DND-41 (cell line): Measurements from ENCODE around the gene WDR88.

Experiments
- ATAC-seq: fragments of 200-7000 bp; cut with Tn5 transposase; 3 replicates; pipeline ENCODE4 v1.9.1; 2021; ENCODE audit warnings: low read depth; ENCODE audit not compliant: insufficient read depth
- DNase-seq: peaks from one replicate; pipeline ENCODE4 v3.0.0-alpha.2; 2020
- H2AFZ ChIP-seq: 2 replicates; pipeline ENCODE4 v1.6.0; 2012; ENCODE audit warnings: low read depth, low read length
- H3K27ac ChIP-seq: 2 replicates; pipeline ENCODE4 v1.5.1; 2012; ENCODE audit warnings: low read length, inconsistent platforms
- H3K27me3 ChIP-seq: fragments of 200-600 bp; sonication (generic); 2 replicates; pipeline ENCODE4 v1.6.0; 2012; ENCODE audit warnings: low read length, mild to moderate bottlenecking, inconsistent platforms; ENCODE audit not compliant: insufficient read depth, poor library complexity
- H3K36me3 ChIP-seq: 2 replicates; pipeline ENCODE4 v1.5.1; 2012; ENCODE audit warnings: low read length, inconsistent platforms; ENCODE audit not compliant: insufficient read depth
- H3K4me1 ChIP-seq: 2 replicates; pipeline ENCODE4 v1.5.1; 2012; ENCODE audit warnings: mild to moderate bottlenecking, low read length; ENCODE audit not compliant: insufficient read depth
- H3K4me2 ChIP-seq: 2 replicates; pipeline ENCODE4 v1.6.0; 2012; ENCODE audit warnings: mild to moderate bottlenecking, moderate library complexity, low read length, inconsistent platforms; ENCODE audit not compliant: insufficient read depth
- H3K4me3 ChIP-seq, 2 experiments: fragments of 200-600 bp in 1 of 2; shearing (Covaris generic) in 1 of 2; 2 replicates each; pipeline ENCODE4 v1.5.1; 2012 to 2016; ENCODE audit warnings: inconsistent platforms in 2 of 2, low read length in 2 of 2, mild to moderate bottlenecking in 2 of 2, low read depth in 1 of 2, moderate library complexity in 1 of 2
- H3K79me2 ChIP-seq: 2 replicates; pipeline ENCODE4 v1.6.0; 2012; ENCODE audit warnings: low read length, inconsistent platforms; ENCODE audit not compliant: insufficient read depth
- H3K9ac ChIP-seq: 2 replicates; pipeline ENCODE4 v1.6.0; 2012; ENCODE audit warnings: low read depth, mild to moderate bottlenecking, inconsistent platforms, low read length, moderate library complexity
- H3K9me3 ChIP-seq: 2 replicates; pipeline ENCODE4 v1.5.1; 2012; ENCODE audit warnings: low read length, moderate library complexity, mild to moderate bottlenecking, inconsistent platforms; ENCODE audit not compliant: insufficient read depth, severe bottlenecking
- H4K20me1 ChIP-seq: 2 replicates; pipeline ENCODE4 v1.6.0; 2012; ENCODE audit warnings: low read length; ENCODE audit not compliant: insufficient read depth
- EZH2 ChIP-seq: IDR thresholded peaks from 3 replicates; pipeline ENCODE4 v1.6.1; 2012; ENCODE audit warnings: borderline replicate concordance, low read depth, mild to moderate bottlenecking, moderate library complexity, low read length, inconsistent platforms; ENCODE audit not compliant: severe bottlenecking
- TF ChIP-seq, protein P1 (sequence below): IDR thresholded peaks from 2 replicates; pipeline ENCODE4 v1.5.1; 2012; ENCODE audit warnings: borderline replicate concordance, low read length, moderate library complexity, mild to moderate bottlenecking; ENCODE audit not compliant: poor library complexity, severe bottlenecking; ENCODE audit errors: extremely low read depth

WDR88 gene, protein sequence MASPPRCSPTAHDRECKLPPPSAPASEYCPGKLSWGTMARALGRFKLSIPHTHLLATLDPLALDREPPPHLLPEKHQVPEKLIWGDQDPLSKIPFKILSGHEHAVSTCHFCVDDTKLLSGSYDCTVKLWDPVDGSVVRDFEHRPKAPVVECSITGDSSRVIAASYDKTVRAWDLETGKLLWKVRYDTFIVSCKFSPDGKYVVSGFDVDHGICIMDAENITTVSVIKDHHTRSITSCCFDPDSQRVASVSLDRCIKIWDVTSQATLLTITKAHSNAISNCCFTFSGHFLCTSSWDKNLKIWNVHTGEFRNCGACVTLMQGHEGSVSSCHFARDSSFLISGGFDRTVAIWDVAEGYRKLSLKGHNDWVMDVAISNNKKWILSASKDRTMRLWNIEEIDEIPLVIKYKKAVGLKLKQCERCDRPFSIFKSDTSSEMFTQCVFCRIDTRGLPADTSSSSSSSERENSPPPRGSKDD

DNA sequence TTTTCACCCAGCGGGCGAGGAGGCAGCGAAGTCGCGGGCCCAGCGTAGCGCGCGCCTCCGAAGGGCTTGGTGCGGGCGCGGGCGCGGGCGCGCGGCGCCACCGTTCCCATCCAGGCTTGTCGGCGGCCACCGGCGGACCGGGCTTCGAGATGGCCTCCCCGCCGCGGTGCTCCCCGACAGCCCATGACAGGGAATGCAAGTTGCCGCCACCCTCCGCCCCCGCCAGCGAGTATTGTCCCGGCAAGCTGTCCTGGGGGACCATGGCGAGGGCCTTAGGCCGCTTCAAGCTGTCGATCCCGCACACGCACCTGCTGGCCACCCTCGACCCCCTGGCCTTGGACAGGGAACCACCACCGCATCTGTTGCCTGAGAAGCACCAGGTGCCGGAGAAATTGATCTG lies at the start of gene WDR88:
TSS of gene WDR88 (plus strand) at position 94 of the 400 bp plus-strand sequence. CDS start at position 150, 56 bp downstream.
- Histone ChIP-seq H3K4me3 (no peak within 1 kb of the TSS), H3K9me3 (no peaks in the 10 kb centered on the region), H3K27ac (no peak within 1 kb of the TSS), H2AFZ (no peak within 1 kb of the TSS), H3K4me2 (no peak within 1 kb of the TSS), H4K20me1 (no peaks in the 10 kb centered on the region), H3K79me2 (no peaks in the 10 kb centered on the region), H3K36me3 (peaks cover 17% of the 10 kb centered on the region), H3K27me3 (no peaks in the 10 kb centered on the region), H3K9ac (no peak within 1 kb of the TSS), H3K4me1 (no peaks in the 10 kb centered on the region)
- no peak for TF ChIP-seq EZH2
- TF ChIP-seq, protein P1, sequence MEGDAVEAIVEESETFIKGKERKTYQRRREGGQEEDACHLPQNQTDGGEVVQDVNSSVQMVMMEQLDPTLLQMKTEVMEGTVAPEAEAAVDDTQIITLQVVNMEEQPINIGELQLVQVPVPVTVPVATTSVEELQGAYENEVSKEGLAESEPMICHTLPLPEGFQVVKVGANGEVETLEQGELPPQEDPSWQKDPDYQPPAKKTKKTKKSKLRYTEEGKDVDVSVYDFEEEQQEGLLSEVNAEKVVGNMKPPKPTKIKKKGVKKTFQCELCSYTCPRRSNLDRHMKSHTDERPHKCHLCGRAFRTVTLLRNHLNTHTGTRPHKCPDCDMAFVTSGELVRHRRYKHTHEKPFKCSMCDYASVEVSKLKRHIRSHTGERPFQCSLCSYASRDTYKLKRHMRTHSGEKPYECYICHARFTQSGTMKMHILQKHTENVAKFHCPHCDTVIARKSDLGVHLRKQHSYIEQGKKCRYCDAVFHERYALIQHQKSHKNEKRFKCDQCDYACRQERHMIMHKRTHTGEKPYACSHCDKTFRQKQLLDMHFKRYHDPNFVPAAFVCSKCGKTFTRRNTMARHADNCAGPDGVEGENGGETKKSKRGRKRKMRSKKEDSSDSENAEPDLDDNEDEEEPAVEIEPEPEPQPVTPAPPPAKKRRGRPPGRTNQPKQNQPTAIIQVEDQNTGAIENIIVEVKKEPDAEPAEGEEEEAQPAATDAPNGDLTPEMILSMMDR: no peak
- ATAC-seq (no peak), DNase-seq (no peak)

DNA sequence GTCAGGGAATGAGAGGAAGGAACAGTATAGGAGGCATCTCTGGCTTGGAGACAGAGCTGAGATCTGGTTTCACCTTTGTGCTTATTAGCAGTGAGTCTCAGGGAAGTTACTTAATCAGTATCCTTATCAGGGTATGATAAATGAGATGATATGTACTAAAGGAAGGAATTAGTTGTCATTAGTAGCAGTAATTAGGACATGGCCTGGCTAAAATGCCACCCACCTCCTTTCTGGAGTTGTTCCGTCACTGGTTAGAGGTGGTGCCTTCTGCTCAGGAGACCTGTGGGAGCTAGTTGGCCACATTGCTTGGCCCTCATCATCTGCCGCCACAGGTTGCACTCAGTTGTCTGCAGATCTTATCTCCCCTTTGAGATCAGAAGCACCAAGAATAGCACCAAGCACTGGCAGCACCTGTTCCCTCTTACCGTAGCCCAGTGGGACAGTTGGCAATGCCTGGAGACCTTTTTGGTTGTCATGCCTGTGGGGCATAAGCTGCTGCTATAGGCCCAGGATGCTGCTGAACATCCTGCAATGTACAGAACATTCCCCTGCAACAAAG lies 46.3 kb upstream of the WDR88 start:
- Histone ChIP-seq H3K27ac (no peak overlapping the region), H3K4me3 (no peak overlapping the region), H3K27me3 (no peaks in the 10 kb centered on the region), H2AFZ (no peak overlapping the region), H3K9me3 (no peaks in the 10 kb centered on the region), H3K36me3 (peaks cover 16% of the 10 kb centered on the region), H3K4me2 (no peak overlapping the region), H3K9ac (no peak overlapping the region), H3K4me1 (peaks cover 17% of the 10 kb centered on the region), H3K79me2 (peaks cover 16% of the 10 kb centered on the region), H4K20me1 (no peaks in the 10 kb centered on the region)
- ATAC-seq (no peak), DNase-seq (no peak)
- no peak for TF ChIP-seq EZH2
- TF ChIP-seq, protein P1: no peak

DNA sequence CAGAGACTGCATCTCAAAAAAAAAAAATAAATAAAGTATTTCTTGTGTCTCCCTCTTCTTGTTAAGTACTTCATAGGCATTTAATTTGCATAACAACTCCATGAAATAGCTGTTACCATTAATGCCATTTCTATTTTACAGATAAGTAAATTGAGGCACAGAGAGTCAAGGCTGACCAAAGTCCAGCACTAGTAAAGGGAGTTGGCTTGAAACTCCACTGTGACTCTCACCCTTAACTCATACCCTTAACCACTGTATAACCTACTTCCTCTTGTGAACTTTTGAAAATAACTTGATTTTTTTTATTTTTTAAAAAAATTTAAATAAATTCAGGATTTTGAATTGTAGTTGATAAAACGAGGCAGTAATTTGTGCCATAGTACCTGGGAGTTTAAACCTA lies 45.0 kb upstream of the WDR88 start:
- Histone ChIP-seq H3K36me3 (peaks cover 23% of the 10 kb centered on the region), H3K9ac (no peak overlapping the region), H2AFZ (no peak overlapping the region), H3K4me2 (no peak overlapping the region), H3K27me3 (no peaks in the 10 kb centered on the region), H3K9me3 (no peaks in the 10 kb centered on the region), H3K79me2 (peaks cover 6% of the 10 kb centered on the region), H4K20me1 (no peaks in the 10 kb centered on the region), H3K4me3 (no peak overlapping the region), H3K4me1 (peaks cover 9% of the 10 kb centered on the region), H3K27ac (no peak overlapping the region)
- ATAC-seq: no peak
- DNase-seq: no peak
- TF ChIP-seq EZH2: no peak
- TF ChIP-seq, protein P1: no peak
